Hepatocyte (in vitro differentiated cells): ENCODE data around the gene NPIPB6. TPM values are rescaled to one million over a fixed set of nuclear protein-coding genes. Genes with fewer than 3 reads are reported as not detected.

ENCODE experiments used
- DNase-seq: peaks from one replicate; pipeline ENCODE4 v3.0.0-alpha.2; 2016; ENCODE audit warnings: low spot score
- H2AFZ ChIP-seq: fragments of 200-600 bp; sonication (generic); 2 replicates; pipeline ENCODE4 v1.6.0; 2016; ENCODE audit warnings: antibody characterized with exemption, mild to moderate bottlenecking
- H3K27ac ChIP-seq: fragments of 200-600 bp; sonication (generic); 2 replicates; pipeline ENCODE4 v1.5.1; 2016; ENCODE audit warnings: mild to moderate bottlenecking
- H3K27me3 ChIP-seq: fragments of 200-600 bp; sonication (generic); 2 replicates; pipeline ENCODE4 v1.6.1; 2016
- H3K36me3 ChIP-seq: fragments of 200-600 bp; sonication (generic); replicated peaks from 2 replicates; pipeline ENCODE4 v1.5.1; 2016; ENCODE audit warnings: low read depth; ENCODE audit not compliant: insufficient read depth
- H3K4me1 ChIP-seq: fragments of 200-600 bp; sonication (generic); 2 replicates; pipeline ENCODE4 v1.5.1; 2016; ENCODE audit warnings: mild to moderate bottlenecking, moderate library complexity; ENCODE audit not compliant: insufficient read depth
- H3K4me2 ChIP-seq: fragments of 200-600 bp; sonication (generic); 2 replicates; pipeline ENCODE4 v1.6.0; 2016
- H3K4me3 ChIP-seq: fragments of 200-600 bp; sonication (generic); 2 replicates; pipeline ENCODE4 v1.5.1; 2016; ENCODE audit warnings: mild to moderate bottlenecking
- H3K79me2 ChIP-seq: fragments of 200-600 bp; sonication (generic); 2 replicates; pipeline ENCODE4 v1.6.0; 2017; ENCODE audit warnings: mild to moderate bottlenecking
- H3K9me2 ChIP-seq: fragments of 200-600 bp; sonication (generic); replicated peaks from 2 replicates; pipeline ENCODE4 v1.6.0; 2017; ENCODE audit warnings: mild to moderate bottlenecking; ENCODE audit not compliant: insufficient read depth
- H3K9me3 ChIP-seq: fragments of 200-600 bp; sonication (generic); 2 replicates; pipeline ENCODE4 v1.5.1; 2016; ENCODE audit warnings: low read depth, mild to moderate bottlenecking
- H4K20me1 ChIP-seq: fragments of 200-600 bp; sonication (generic); 2 replicates; pipeline ENCODE4 v1.6.0; 2016; ENCODE audit warnings: mild to moderate bottlenecking; ENCODE audit not compliant: insufficient read depth, poor library complexity, severe bottlenecking
- CTCF ChIP-seq: fragments of 200-600 bp; sonication (generic); IDR thresholded peaks from 2 replicates; pipeline ENCODE4 v1.5.1; 2016; ENCODE audit warnings: antibody characterized with exemption, mild to moderate bottlenecking; ENCODE audit not compliant: poor library complexity
- EZH2 ChIP-seq: fragments of 200-600 bp; sonication (generic); IDR thresholded peaks from 2 replicates; pipeline ENCODE4 v1.6.1; 2016; ENCODE audit warnings: antibody characterized with exemption, mild to moderate bottlenecking, borderline replicate concordance
- EZH2phosphoT487 ChIP-seq: fragments of 200-600 bp; sonication (generic); IDR thresholded peaks from one replicate; pipeline ENCODE4 v1.6.1; 2018; ENCODE audit warnings: antibody characterized with exemption, mild to moderate bottlenecking, low read depth, moderate library complexity; ENCODE audit not compliant: unreplicated experiment, severe bottlenecking
- WGBS: methylation state at CpG from one replicate; pipeline ENCODE4 v1.1.6; 2016; ENCODE audit warnings: low lambda C conversion rate; ENCODE audit errors: missing lambda C conversion rate; 5-methylcytosine and 5-hydroxymethylcytosine counted together
- polyA plus RNA-seq: library from polyadenylated mRNA; unstranded; fragments of >200 nt; fragmentation: Nextera tagmentation; extraction: Ambion mirVana; gene quantifications from 2 replicates; pipeline ENCODE4 v1.2.1, GENCODE V29; 2016
- total RNA-seq: library from RNA; depleted of rRNA; stranded (reverse); fragments of >200 nt; gene quantifications from 2 replicates; pipeline ENCODE4 v1.2.3, GENCODE V29; 2014

The NPIPB6 gene
- total and polyA plus RNA-seq, 2 experiments from 2014 or later = 1.9 to 2.0 TPM

GRCh38 chr16:28303132-28303531 lies 60.2 kb downstream of the NPIPB6 start:
- Histone ChIP-seq H3K79me2 (peaks cover 3% of the 10 kb centered on the region), H3K27ac (no peak overlapping the region), H3K9me2 (no peaks in the 10 kb centered on the region), H3K27me3 (no peaks in the 10 kb centered on the region), H3K36me3 (no peaks in the 10 kb centered on the region), H3K4me3 (no peak overlapping the region), H2AFZ (no peak overlapping the region), H3K4me2 (no peak overlapping the region), H3K4me1 (no peaks in the 10 kb centered on the region), H4K20me1 (peaks cover 6% of the 10 kb centered on the region), H3K9me3 (no peaks in the 10 kb centered on the region)
- TF ChIP-seq EZH2 (no peak), CTCF (no peak), EZH2phosphoT487 (no peak)
- DNase-seq = no peak

- no peak for TF ChIP-seq EZH2
- no peak for TF ChIP-seq CTCF
- no peak for TF ChIP-seq EZH2phosphoT487
- no peaks in the 10 kb centered on the region for H3K9me2 ChIP-seq
- peaks cover 7% of the 10 kb centered on the region for H4K20me1 ChIP-seq
- H3K36me3 ChIP-seq = no peaks in the 10 kb centered on the region
- H3K4me3 ChIP-seq = no peak overlapping the region
- 90% methylated on average over 2 of the region's 2 CpGs for WGBS
- no peak overlapping the region for H2AFZ ChIP-seq
- no peak overlapping the region for H3K4me2 ChIP-seq
- H3K27ac ChIP-seq = no peak overlapping the region
- DNase-seq = no peak
- peaks cover 3% of the 10 kb centered on the region for H3K79me2 ChIP-seq
- no peaks in the 10 kb centered on the region for H3K9me3 ChIP-seq
- H3K4me1 ChIP-seq = no peaks in the 10 kb centered on the region
- H3K27me3 ChIP-seq = no peaks in the 10 kb centered on the region
Measured at GRCh38 chr16:28301620-28302019, 61.7 kb downstream of the NPIPB6 start.

GRCh38 chr16:28301154-28301553 lies 62.2 kb downstream of the NPIPB6 start:
- no peaks in the 10 kb centered on the region for H3K27me3 ChIP-seq

More at GRCh38 chr16:28301154-28301553, 62.2 kb downstream of the NPIPB6 start:
- H3K79me2 ChIP-seq = peaks cover 3% of the 10 kb centered on the region
- H3K4me3 ChIP-seq = no peak overlapping the region
- no peak overlapping the region for H3K4me2 ChIP-seq
- DNase-seq = no peak
- H3K9me3 ChIP-seq = no peaks in the 10 kb centered on the region
- H3K4me1 ChIP-seq = no peaks in the 10 kb centered on the region
- 98% methylated on average over 6 of the region's 6 CpGs for WGBS
- H3K27ac ChIP-seq = no peak overlapping the region
- H3K36me3 ChIP-seq = no peaks in the 10 kb centered on the region
- TF ChIP-seq CTCF (no peak), EZH2phosphoT487 (no peak), EZH2 (no peak)
- H4K20me1 ChIP-seq = peaks cover 7% of the 10 kb centered on the region
- no peak overlapping the region for H2AFZ ChIP-seq
- no peaks in the 10 kb centered on the region for H3K9me2 ChIP-seq
